NOMO-1 treated with DMSO at 0.1 percent for 48 hours (cell line): ENCODE data around the gene AGK.

Source experiments
- DNase-seq: peaks from one replicate; lab custom pipeline; 2025; ENCODE audit not compliant: unreplicated experiment; lab: John Stamatoyannopoulos, UW

AGK gene

DNA sequence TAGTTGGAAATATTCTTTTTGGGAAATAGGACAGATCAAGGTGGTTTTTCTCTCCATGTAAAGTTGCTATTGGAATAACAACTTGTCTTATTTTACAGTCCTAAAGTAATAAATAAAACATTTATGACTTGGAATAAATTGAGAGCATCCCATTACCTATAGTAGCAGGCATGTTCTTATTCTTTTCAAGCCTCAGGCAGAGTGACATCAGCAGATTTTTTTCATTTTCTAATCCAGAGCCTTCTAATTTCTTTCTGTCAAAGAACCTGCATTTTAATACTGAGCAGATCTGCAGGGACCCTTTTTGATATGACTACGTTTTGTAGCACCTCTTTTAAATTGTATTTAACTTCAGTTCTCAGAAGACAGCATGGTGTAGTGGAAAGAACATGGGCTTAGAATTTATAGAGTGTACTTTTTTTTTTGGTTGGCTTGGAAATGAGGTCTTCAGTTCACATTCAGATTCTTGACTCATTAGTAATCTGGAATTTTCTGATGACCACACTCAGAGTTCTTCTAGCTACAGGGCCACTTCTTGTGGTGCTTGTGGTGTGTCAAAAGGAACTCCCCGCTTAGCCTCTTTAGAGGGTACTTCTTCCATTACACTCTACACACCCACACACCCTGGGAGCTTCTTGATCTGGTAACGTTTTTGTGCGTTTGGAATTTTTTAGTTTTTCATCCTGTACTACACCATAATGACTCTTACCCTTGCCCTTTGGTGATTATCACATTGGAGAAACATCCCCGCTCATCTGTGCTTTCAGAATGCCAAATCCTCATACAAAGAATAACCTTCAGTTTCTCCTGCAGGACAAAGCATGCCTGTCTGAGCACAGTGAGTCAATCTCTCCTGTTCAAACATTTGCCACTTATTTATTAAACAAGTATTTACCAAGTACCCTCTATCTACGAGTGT is 34.6 kb downstream of the AGK start:
- no peak for DNase-seq

DNA sequence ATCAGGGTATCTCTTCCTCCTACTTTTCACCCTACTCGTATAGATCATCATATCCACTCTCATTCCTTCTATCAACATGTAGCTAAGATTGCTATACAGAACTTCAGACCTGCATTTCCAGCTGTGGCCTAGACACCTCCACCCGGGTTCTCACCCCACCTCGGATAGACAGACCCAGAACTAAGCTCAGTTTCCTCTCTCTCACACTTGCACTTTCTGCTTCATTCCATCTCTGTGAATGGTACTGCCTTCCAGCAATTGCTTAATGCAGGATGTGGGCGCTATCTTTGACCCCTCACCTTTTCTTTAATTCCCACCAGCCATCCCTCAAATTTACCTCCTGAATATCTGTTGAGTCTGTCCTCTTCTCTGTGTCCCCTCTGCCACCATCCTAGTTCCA is 35.7 kb downstream of the AGK start:
- DNase-seq: no peak

DNA sequence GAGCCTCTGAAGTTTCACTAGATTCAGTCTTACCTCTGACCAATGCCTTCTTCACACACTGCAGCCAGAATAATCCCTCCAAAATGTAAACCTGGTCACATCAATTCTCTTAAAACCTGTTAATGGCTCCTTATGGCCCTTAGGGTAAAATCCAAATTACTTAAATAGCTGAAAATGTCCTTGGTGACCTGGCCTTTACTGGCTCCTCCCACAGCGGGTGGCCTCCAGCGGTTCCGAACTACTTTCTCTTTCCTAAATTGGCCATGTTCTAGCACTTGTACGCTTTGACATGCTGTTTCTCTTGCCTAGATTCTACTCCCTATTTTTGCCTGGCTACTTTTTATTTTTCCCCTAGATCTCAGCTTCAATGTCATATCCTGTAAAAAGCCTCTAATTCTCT is 36.1 kb downstream of the AGK start:
- no peak for DNase-seq

DNA sequence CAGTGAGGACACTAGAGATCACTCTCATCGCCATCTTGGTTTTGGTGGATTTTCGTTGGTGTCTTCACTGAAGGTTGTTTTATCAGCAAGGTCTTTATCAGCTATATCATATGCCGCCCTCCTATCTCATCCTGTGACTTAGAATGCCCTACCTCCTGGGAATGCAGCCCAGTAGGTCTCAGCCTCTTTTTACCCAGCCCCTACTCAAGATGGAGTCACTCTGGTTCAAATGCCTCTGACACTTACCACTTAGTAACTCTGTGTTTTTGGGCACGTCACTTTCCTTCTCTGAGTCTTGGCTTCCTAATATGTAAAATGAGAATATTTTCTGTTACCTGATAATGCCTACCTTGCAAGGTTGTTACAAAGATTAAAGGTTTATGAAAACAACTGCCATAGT is 37.7 kb downstream of the AGK start:
- DNase-seq: no peak

DNA sequence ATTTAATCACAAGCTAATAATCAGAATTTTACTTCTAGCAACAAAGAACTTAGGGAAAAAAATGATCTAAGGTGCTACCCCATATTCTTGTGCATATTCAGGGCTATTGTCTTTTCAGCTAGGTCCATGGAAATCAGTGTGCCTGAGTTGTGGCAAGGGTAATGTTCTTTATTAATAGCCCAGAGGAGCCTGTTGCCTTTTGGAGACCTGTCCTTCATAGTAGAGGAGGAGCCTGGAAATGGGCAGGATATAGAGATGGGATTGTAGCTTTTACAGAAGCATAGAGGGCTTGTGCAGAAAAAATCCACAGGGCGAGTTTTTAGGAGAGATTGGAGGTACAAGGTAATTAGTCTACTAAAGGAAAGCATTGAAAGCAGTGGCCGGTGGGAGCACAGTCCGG is 38.9 kb downstream of the AGK start:
- DNase-seq: no peak

DNA sequence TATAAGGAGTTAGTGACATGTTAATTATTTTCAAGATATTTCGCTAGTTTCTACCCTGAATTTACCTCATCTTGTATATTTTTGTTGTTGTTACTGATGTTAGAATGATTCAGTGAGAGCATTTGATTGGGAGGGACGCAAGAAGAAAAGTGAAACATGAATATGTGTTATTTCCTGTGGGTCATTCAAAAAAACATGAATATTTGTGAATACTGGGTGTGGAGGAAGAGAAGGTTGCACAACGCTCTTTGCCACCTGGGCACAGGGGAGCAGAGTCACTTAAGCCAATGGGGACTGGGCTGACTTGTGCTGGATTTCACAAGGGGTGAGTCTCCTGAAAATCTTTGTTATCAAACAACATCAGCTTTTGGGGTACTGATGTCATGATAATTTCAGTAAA is 39.5 kb downstream of the AGK start:
- no peak for DNase-seq

DNA sequence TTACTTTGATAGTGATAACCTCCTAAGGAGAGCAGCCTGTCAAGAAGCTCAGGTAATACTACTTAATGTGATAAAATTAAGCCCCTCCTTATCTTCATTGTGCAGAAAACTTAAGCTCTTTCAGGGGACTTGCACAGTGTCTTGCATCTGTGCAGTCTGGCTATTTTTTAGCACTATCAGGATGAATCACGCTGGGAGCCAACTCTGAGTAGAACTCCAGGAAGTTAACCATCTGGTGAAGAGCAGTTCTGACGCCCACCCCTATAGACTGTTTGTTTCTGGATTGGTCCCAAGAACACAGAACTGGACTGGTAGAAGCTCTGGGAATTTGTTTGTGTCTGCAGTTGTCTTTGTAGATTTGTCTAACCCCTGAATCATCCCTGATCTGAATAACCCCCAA is 41.9 kb downstream of the AGK start:
- no peak for DNase-seq

DNA sequence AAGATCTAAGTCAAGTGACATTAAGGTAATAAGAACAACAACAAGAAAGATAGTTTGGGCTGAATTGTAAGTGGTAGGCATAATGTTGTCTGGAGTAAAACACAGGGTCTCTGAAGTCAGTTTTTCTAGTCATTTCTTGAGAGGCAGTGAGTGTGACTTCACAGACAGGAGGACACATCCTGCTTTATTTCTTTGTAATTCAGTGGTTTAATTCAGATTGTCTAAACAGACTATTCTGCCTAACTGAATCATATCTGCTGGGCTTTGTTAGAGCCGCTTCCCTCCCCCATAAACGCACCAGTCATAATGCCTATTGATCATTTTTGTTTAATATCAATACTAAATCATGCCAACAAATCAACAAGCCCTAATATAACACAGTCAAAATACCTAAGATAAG is 46.8 kb downstream of the AGK start:
- DNase-seq: no peak

DNA sequence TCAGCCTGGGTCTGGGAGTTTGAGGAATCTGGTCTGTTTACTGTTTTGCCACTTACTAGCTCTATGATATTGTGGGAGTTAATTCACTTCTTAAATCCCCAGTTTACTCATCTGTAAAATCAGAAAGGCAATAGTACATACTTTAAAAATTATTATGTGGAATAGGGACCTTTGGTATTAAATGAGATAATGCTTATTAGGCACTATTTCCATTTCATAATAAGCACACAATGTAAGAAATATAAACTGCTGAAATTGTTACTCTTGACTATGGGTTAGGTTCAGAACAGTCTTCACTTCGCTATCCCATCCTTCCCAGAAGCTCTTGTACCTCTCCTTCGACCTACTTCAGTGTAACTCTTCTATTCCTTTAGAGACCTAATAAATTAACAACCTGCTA is 47.2 kb downstream of the AGK start:
- DNase-seq: no peak

DNA sequence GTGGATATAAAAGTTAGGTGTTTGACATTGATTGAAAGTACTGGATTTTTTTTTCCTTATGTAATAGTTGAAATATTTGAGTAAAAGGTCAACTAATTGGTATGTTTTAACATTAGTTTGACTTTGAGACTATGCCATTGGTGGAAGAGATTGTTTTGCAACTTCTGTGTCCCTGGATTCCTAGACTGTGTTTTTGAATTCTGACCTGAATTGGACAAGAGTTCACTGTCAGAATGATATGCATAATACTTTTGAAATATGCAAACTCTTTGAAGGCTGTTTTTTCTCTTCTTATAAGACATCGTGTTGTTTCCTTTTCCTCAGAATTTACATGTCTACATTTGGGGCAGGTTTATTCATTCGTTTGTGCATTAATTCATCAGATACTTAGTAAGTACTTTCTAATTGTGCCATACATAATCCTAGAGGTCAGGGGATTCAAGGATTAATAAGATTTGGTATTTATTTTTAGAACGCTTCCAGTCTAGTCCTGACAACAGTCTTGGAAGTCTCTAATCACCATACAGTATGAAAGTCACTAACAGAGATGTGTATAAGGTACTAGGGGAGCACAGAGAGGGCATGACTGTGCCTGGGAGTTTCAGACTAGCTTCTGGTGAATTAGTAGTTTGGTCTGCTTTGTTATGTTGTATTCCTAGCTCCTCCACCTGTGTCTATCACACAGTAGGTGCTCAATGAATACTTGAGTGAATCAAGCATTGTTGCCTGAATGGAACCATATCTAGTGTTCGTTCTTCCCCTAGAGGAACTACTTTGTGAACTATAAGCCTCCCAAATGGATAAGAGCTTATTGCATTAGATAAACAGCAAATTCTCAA is 49.2 kb downstream of the AGK start:
- no peak for DNase-seq

DNA sequence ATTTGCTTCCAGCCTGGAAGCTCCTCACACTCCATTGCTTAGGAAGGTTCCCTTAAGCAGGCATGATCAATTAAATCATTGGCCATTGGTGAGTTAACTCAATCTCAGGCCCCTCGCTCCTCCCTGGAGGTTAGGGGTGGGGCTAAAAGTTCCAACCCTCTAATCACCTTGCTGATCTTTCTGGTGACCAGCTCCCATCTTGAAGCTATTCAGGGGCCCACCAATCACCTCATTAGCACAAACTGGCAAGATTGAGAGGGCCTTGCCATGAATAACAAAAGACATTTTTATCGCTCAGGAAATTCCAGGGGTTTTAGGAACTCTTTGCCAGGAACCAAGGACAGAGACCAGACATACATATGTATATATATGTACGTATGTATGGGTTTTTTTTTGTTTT is 58.4 kb downstream of the AGK start:
- DNase-seq: no peak

DNA sequence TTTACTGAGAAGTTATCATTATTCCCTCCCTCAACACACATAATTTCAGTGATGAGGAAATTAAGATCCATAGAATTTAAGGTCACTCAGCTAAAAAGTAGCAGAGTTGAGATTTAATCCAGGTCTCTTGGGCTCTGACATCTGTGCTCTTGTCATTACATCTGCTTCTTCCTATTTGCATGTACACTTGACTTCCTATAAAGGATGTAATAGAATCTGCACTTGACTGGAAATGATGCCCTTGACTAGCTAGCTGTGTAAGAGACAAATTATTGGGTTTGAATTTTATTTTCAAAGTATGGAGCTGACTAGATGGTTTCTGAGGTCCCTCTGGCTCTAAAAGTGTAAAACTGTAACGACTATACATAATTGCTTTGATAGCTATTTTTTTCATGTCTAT is 59.5 kb downstream of the AGK start:
- DNase-seq: no peak

DNA sequence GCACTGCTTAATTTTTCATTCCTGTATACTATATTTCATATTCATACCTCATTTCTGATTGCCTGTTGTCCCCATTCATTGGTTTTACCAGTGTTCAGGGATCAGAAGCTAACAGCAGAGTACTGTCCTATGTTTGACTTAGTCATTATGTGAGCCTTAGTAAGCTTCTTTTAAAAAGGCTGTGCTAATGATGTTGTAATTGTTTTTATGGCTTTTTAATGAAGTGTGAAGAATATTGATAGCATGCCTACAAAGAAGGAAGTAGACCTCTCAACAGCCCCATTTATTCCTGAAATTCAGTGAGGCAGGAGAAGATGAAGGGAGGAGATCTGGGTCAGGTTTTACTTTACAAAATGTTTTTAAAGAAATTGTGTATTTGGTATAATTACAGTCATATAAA is 61.7 kb downstream of the AGK start:
- no peak for DNase-seq

DNA sequence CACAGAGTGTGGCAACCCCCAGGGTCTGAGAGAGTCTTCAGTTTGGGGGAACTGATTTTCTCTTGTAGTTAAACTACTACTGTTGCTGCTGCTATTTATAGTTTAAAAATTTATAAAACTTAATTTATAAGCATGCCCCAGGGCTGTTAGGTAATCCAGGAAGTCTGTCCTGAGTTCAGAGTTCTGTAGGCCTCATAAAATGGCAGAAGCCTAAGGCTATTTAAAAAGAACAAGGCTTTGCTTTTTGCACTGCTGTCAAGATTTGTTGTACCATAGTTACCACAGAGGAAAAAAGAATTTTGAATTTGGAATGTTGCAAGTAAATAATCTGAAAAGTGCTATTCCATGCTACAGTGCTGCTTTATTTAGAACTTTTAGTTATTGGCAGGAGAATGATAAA is 66.1 kb downstream of the AGK start:
- no peak for DNase-seq

DNA sequence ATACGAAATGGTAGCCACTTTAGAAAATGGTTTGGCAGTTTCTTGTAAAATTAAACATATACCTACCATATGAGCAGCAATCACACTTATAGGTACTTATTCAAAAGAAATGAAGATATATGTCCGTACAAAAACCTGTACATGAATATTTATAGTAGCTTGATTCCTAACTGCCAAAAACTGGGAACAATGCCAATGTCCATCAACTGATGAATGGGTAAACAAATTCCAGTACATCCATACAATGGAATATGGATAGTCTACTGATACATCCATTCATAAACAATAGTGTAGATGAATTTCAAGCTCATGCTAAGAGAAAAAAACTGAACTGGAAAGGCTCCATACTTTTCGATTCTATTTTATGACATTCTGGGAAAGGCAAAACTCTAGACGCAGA is 68.5 kb downstream of the AGK start:
- DNase-seq: no peak

DNA sequence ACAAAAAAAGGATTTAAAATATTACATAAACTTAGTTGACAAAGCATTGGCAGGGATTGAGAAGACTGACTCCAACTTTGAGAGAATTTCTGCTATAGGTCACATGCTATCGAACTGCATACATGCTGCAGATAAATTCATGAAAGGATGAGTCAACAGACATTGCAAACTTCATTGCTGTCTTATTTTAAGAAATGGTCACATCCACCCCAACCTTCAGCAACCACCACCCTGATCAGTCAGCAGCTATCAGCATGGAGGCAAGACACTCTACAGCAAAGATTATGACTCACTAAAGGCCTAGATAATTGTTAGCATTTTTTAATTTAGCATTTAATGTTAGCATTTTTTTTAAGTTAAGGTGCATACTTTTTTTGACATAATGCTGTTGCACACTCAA is 73.6 kb downstream of the AGK start:
- no peak for DNase-seq

DNA sequence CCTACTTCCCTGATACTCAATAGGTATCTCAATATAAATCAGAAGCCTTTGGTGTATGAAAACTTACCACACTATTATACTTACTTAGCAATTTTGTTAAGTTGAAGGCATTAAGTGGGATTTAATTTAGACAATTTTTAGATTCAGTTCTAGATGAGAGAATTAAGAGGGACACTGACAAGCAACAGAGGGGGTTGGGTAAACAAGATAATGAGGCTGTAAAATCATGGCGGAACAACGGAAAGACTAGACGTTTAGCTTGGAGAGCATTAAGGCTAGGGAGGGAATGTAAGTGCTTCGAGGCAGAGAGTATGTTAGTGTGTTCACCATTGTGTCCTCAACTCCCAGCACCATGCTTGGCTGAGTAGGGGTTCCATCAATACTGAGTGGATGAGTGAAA is 79.4 kb downstream of the AGK start:
- DNase-seq: no peak

DNA sequence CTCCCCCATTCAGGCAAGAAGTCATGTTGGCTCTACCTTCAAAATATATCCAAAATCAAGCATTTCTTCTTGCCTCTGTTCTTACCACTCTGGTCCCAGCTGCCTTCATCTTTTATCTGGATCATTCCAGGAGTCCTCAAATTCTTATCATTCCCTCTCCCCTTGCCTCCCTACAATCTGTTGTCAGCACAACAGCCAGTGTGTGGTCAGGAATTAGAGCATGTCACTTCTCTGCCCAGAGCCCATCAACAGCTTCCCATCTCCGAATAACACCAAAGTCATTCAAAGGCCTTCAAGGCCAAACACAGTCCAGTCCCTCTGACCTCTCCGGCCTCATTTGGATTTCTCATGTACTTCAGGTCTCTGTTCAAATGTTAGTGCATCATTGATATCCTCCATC is 80.3 kb downstream of the AGK start:
- DNase-seq: no peak

DNA sequence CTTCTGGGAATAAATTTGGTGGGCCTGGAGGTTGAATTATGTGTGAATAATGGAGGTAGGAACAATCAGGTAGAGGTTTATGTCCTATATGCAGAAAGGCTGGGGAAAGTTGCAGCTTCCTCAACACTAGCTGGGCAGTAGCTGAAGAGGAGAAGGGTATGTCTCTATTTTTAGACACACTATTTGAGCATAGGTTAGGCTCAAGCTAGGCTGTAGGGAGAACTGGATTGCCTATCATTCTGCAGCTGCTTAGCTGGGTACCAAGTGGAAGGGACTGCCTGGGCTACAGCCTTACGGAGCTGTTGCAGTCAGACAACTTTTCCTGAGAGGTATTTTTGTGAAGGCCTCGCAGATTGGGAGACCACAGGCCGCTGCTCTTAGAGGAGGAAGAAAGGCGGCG is 82.9 kb downstream of the AGK start:
- DNase-seq: no peak

DNA sequence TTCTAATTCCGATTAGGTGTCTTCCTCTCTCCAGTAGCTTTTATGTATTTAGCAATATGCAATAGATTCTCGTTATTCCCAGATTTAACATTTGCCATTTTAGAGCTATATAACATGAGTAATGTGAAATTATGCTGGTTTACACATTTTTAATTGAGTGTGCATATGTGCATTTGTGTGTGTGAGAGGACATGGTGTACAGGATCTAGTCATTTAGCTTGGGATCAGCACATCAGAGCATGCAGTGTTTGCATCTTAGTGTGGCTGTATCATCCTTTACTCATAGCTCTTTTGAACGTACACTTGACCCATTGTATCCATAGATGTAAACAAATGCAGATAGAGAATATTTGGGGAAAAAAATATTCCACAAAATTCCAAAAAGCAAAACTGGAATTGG is 84.8 kb downstream of the AGK start:
- no peak for DNase-seq

DNA sequence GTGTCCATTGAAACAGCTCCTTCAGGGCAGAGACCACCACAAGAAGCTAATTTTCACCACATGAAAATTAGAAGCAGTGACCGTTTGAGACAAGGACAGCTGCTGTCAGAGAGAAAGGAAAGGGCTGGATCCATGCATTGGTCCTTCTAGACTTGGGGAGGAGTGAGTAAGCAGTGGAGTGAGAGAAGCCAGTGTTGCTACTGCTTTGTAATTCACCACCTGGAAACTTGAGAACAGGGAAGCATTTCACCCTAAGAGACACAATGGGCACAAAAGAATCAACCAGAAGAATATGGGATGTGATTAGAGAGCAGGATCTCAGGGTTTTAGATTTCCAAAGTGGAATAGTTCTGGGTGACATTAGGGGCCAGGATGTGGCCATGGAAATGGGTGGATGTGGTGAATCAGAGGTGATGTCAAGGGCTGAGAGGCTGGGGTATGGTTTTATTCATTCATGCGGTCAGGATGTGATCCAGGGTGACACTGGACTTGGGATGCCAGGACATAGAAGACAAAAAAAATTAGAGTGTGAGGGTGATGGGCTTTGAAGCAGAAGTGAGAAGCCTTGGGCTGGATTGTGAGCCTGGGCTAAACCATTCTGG is 89.1 kb downstream of the AGK start:
- DNase-seq: no peak

DNA sequence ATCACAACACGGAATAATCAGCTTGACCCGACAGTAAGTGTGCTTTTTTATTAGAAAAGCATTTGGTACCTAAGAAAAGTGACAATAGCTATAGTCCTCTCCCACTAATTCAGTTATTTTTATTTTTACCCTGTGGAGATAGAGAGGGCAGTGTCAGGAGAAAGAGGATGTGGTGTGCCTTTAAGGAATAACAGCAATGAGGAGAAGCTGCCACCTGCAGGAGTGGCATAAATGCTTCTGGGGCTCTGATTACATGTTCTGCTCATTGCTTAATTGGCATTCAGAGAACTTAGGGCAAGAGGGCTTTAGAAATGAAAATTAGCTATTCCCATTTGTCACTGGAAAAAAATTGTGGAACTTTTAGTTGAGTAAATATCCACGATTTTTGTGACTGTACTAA is 90.7 kb downstream of the AGK start:
- DNase-seq: no peak
